HFF-Myc (cell line): ENCODE results near the gene HEATR5A.
A peak's percentile ranks its signal among the peaks of the same experiment; 100 is the strongest.
"Not testable (repeated sequence)": the region's sequence is repeated elsewhere in the genome, so short reads cannot be mapped to it uniquely, and the experiment has no call there.

Experiments
- DNase-seq: peaks from one replicate; pipeline ENCODE4 v3.0.0-alpha.2; 2011; ENCODE audit warnings: low read depth; ENCODE audit errors: extremely low read depth
- H3K4me3 ChIP-seq: replicated peaks from 2 replicates; pipeline ENCODE4 v1.5.1; 2011; ENCODE audit warnings: low read depth, mild to moderate bottlenecking, control low read depth, low read length
- TF ChIP-seq, protein P1 (sequence below): IDR thresholded peaks from 2 replicates; pipeline ENCODE4 v1.5.1; 2012; ENCODE audit warnings: mild to moderate bottlenecking, low read depth, low read length, control low read depth; ENCODE audit errors: missing control alignments

HEATR5A gene

DNA sequence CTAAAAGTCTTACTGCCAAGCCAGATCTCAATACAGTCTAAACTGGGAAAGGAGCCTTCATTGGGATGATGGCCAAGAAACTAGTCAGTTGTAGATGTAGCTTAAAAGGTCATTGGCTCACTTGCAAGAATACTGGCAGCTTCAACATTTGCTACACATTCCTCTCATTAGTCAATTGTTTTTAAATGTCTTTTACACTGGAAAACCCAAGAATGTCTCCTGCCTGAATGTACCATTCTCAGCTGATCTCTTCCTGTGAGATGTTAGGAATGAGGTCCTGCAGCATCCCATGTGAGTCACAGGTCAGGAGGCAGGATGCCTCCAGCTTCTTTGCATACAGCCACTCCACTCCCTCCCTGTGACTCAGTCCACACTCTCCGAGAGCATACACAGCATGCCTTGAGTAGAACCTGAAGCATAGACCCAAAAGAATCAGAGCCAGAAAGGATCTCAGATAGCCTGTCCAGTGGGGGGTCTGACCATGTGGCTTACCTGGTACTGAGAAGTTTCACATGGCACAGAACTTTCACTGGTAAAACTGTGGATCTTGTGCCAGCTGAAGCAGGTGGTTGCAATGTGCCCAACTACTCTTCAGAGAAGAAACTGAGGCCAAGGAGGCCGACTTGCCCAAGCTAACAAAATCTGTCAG is 156.7 kb downstream of the HEATR5A start:
- DNase-seq: peak; percentile 90
- no peak overlapping the region for H3K4me3 ChIP-seq
- TF ChIP-seq, protein P1, sequence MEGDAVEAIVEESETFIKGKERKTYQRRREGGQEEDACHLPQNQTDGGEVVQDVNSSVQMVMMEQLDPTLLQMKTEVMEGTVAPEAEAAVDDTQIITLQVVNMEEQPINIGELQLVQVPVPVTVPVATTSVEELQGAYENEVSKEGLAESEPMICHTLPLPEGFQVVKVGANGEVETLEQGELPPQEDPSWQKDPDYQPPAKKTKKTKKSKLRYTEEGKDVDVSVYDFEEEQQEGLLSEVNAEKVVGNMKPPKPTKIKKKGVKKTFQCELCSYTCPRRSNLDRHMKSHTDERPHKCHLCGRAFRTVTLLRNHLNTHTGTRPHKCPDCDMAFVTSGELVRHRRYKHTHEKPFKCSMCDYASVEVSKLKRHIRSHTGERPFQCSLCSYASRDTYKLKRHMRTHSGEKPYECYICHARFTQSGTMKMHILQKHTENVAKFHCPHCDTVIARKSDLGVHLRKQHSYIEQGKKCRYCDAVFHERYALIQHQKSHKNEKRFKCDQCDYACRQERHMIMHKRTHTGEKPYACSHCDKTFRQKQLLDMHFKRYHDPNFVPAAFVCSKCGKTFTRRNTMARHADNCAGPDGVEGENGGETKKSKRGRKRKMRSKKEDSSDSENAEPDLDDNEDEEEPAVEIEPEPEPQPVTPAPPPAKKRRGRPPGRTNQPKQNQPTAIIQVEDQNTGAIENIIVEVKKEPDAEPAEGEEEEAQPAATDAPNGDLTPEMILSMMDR: no peak

DNA sequence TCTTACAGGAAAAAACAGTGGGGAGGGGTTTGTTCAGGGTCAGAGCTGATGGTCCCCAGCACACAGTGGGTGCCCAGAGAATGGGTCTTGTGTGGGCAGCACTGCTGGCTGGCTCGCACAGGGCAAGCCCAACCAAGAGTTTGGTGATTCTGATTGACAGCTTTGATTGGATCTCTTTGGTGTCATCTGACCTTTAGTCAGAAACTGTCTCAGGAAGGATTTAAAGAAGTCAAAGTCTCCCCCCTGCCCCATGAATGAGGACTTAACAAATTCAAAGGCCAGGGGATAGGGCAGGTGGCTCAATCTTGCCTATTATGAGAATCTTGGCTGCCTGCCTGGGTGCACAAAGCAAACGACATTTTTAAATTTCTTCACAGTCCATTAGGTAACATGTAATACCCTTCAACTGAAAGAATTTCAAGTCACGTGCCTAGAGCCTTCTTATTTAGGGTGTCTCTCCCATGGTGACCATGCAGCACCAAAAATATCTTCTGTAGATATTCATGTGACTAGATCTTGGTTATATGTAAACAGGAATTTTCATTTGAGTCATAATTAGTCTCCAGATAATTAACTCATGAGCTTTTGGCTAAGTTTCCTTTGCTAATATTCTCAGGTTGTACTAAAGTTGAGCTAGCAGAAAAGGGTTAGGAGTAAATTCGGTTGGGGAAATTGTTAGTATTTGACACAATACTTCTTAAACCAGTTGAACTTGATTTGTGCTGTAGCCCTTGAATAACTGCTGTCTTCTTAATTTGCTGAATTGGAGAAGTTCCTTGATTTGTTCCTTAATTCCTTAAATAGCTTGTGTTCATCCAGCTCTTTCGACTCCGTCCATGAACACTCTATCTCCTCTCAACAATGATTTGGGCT is 158.3 kb downstream of the HEATR5A start:
- no peak overlapping the region for H3K4me3 ChIP-seq
- DNase-seq: no peak
- TF ChIP-seq, protein P1: no peak

DNA sequence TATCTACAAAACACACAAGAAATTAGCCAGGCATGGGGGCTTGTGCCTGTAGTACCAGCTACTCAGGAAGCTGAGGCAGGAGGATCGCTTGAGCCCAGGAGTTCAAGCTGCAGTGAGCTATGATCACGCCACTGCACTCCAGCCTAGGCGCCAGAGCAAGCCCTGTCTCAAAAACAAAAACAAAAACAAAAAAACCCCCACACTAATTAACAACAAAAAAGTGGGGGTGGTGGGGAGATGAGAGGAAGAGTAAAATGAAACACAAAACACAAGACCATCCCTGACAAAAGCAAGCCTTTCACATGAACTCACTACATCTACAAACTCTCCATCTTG is 158.9 kb downstream of the HEATR5A start:
- TF ChIP-seq, protein P1: no peak
- no peak for DNase-seq
- no peak overlapping the region for H3K4me3 ChIP-seq

DNA sequence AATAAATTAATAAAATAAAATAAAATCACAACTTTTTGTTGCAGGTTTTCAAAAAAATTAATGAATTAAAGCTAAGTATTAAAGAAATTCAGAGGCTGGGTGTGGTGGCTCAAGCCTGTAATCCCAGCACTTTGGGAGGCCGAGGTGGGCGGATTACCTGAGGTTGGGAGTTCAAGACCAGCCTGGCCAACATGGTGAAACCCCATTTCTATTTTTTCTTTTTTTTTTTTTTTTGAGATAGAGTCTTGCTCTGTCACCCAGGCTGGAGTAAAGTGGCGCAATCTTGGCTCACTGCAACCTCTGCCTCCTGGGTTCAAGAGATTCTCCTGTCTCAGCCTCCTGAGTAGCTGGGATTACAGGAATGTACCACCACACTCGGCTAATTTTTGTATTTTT is 161.3 kb downstream of the HEATR5A start:
- not testable (repeated sequence) for DNase-seq, H3K4me3 ChIP-seq

DNA sequence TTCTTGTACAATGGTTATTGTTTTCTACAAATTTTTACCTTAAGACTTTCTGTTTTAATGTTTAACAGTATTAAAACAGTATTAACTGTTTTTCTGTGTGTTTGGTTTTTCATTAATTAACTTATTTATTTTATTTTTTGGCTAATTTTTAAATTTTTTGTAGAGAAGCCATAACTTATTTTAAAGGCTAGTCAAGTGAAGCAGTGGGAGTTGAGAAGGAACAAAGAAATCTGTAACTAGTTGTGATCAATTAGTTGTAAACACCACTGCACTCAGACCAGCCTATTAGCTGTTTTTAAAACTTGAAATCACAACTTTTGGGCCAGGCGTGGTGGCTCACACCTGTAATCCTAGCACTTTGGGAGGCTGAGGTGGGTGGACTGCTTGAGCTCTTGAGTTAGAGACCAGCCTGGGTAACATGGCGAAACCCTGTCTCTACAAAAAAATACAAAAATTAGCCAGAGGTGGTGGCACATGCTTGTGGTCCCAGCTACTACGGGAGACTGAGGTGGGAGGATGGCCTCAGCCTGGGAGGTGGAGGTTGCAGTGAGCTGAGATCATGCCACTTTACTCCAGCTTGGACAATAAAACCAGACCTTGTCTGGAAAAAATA is 161.8 kb downstream of the HEATR5A start:
- no peak for DNase-seq
- TF ChIP-seq, protein P1: no peak
- H3K4me3 ChIP-seq: no peak overlapping the region

DNA sequence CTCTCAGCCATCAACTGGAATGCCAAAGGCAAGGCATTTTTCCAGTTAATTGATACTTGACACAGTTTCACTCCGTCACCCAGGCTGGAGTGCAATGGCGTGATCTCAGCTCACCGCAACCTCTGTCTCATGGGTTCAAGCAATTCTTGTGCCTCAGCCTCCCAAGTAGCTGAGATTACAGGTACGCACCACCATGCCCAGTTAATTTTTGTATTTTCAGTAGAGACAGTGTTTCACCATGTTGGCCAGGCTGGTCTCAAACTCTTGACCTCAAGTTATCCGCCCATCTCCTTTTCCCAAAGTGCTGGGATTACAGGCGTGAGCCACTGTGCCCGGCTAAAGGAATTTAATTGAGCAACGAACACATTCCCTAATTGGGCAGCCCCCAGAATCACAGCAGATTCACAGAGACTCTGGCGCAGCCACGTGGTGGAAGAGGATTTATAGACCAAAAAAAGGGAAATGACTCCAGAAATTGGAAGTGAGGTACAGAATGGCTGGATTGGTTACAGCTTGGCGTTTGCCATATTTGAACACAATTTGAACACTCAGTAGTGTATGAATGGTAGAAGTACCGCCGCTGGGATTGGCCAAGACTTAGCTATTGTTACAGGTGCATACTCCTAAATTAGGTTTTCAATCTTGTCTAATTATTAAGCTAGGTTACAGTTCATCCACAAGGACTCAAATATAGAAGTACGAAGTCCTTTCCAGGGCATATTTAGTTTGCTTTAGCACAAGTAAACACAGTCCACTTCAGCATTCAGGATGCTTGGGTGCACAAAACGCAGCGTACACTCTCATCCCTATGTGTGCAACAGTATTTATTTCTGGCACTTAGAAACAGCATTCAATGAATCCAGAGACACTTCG is 162.6 kb downstream of the HEATR5A start:
- DNase-seq, H3K4me3 ChIP-seq: not testable (repeated sequence)

DNA sequence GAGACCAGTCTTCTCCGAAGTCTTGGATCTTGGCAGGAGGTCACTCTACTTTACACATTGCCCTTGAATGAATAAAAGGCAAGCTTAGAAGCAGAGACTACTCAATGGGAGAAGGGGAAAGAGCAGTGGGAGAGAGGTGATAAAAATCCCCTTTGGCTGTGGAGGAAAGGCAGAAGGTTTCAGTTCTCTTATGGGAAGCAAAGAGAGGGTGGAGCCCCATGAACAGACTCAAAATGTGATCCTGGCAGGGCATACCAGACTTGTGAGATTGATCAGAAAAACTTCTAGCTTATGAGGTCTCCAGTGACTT is 163.2 kb downstream of the HEATR5A start:
- TF ChIP-seq, protein P1: no peak
- no peak for DNase-seq
- no peak overlapping the region for H3K4me3 ChIP-seq
